Measurements from ENCODE around the gene PLB1. TPM values are rescaled to one million over a fixed set of nuclear protein-coding genes. Genes with fewer than 3 reads are reported as not detected.

The PLB1 gene
- polyA plus RNA-seq, 1 experiment: 0.38 TPM

- H3K36me3 ChIP-seq (ENCODE audit: control insufficient read depth, insufficient read depth, low read length): no peaks in the 10 kb centered on the region
- no peak for DNase-seq (ENCODE audit: low read depth)
- ChIA-PET POLR2A (no interaction called here), CTCF (no interaction called here)
- TF ChIP-seq, protein P1, sequence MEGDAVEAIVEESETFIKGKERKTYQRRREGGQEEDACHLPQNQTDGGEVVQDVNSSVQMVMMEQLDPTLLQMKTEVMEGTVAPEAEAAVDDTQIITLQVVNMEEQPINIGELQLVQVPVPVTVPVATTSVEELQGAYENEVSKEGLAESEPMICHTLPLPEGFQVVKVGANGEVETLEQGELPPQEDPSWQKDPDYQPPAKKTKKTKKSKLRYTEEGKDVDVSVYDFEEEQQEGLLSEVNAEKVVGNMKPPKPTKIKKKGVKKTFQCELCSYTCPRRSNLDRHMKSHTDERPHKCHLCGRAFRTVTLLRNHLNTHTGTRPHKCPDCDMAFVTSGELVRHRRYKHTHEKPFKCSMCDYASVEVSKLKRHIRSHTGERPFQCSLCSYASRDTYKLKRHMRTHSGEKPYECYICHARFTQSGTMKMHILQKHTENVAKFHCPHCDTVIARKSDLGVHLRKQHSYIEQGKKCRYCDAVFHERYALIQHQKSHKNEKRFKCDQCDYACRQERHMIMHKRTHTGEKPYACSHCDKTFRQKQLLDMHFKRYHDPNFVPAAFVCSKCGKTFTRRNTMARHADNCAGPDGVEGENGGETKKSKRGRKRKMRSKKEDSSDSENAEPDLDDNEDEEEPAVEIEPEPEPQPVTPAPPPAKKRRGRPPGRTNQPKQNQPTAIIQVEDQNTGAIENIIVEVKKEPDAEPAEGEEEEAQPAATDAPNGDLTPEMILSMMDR (IDR thresholded peaks at IDR 0.05; ENCODE audit: insufficient read depth, low read depth, low read length): no peak
- no peak overlapping the region for H3K4me3 ChIP-seq (ENCODE audit: low read depth, low read length)
- peaks cover 5% of the 10 kb centered on the region for H3K27me3 ChIP-seq (ENCODE audit: control insufficient read depth, insufficient read depth, low read length)
Observed at GRCh38 chr2:28510184-28510583, 14.3 kb downstream of the PLB1 start.

- CTCF ChIA-PET: no interaction called here
- DNase-seq (ENCODE audit: low read depth): no peak
- POLR2A ChIA-PET: no interaction called here
- Histone ChIP-seq H3K4me3 (ENCODE audit: low read depth, low read length) (no peak overlapping the region), H3K27me3 (ENCODE audit: control insufficient read depth, insufficient read depth, low read length) (peaks cover 16% of the 10 kb centered on the region), H3K36me3 (ENCODE audit: control insufficient read depth, insufficient read depth, low read length) (no peaks in the 10 kb centered on the region)
- TF ChIP-seq, protein P1 (IDR thresholded peaks at IDR 0.05; ENCODE audit: insufficient read depth, low read depth, low read length): no peak
Observed at GRCh38 chr2:28511871-28512606, 16.2 kb downstream of the PLB1 start.

DNA sequence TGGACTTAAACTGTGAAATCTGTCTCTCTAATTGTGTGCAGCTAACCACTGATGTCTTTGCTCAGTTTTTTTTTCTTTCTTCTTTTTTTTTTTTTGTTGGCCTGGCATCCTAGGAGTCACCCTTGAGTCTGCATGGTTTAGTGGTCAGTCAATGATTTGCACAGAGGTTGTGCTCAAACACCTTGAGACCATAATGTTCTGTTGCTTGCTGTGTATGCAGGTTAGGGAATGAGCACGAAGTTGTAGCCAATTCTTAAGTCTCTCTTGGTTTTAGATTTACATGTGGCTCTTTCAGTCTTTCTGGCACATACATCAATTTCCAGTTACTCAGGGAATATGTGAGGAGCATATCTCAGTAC is 16.7 kb downstream of the PLB1 start:
- DNase-seq (ENCODE audit: low read depth): no peak
- POLR2A ChIA-PET: no interaction called here
- TF ChIP-seq, protein P1 (IDR thresholded peaks at IDR 0.05; ENCODE audit: insufficient read depth, low read depth, low read length): no peak
- no peak overlapping the region for H3K4me3 ChIP-seq (ENCODE audit: low read depth, low read length)
- no peaks in the 10 kb centered on the region for H3K36me3 ChIP-seq (ENCODE audit: control insufficient read depth, insufficient read depth, low read length)
- peaks cover 18% of the 10 kb centered on the region for H3K27me3 ChIP-seq (ENCODE audit: control insufficient read depth, insufficient read depth, low read length)
- CTCF ChIA-PET: no interaction called here

DNA sequence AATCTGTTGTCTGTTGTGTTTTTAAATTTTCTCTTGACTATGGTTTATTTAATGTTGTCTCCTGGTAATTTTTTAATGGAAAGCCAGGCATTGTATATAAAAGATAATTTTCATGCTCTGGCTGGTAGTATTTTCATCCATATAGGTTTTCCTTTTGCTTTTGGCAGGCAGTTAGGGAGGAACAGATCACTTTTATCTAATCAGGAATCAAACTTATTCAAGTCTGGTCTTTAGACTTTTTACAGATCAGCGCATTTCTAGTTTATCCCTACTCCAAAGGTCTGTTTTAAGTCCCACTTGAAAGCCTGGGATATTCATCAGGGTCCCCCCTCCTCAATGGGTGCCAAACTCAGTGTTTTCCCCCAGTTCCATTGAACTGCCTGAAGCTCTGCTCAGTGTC is 17.2 kb downstream of the PLB1 start:
- no peak for DNase-seq (ENCODE audit: low read depth)
- CTCF ChIA-PET: no interaction called here
- H3K36me3 ChIP-seq (ENCODE audit: control insufficient read depth, insufficient read depth, low read length): no peaks in the 10 kb centered on the region
- POLR2A ChIA-PET: no interaction called here
- peaks cover 18% of the 10 kb centered on the region for H3K27me3 ChIP-seq (ENCODE audit: control insufficient read depth, insufficient read depth, low read length)
- no peak overlapping the region for H3K4me3 ChIP-seq (ENCODE audit: low read depth, low read length)
- TF ChIP-seq, protein P1 (IDR thresholded peaks at IDR 0.05; ENCODE audit: insufficient read depth, low read depth, low read length): no peak

DNA sequence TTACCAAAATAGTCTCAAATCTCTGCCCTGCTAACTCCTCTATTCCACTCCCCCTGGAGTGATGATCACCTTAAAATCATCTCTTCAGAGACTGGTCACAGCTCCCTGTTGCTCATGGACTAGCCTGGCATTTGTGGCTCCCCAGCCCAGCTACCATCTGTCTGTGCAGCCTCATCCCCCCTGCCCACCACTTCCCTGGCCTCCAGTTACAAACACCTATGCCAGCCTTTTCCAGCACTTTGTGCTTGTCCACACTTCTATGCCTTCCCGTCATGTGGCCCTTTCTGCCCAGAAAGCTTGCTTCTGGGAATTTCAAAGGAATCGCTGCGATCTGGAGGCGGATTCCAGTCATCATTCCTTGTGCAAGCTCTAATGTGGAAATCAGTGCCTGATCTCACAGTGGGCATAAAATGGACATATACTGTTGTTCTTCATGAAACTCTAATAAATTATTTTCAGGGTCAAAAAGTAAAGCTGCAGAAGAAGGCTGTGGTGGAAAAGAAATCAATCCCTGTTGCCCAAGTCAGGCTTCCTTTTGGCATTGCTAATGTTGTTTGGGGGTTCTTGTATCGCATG is 19.4 kb downstream of the PLB1 start:
- TF ChIP-seq, protein P1 (IDR thresholded peaks at IDR 0.05; ENCODE audit: insufficient read depth, low read depth, low read length): no peak
- ChIA-PET POLR2A (interaction anchor here (0.6 kb wide), 1 partner anchor 12 kb away, joined by 3 read pairs; no protein-coding TSS in a partner anchor), CTCF (no interaction called here)
- DNase-seq (ENCODE audit: low read depth): no peak
- Histone ChIP-seq H3K27me3 (ENCODE audit: control insufficient read depth, insufficient read depth, low read length) (peaks cover 27% of the 10 kb centered on the region), H3K4me3 (ENCODE audit: low read depth, low read length) (no peak overlapping the region), H3K36me3 (ENCODE audit: control insufficient read depth, insufficient read depth, low read length) (no peaks in the 10 kb centered on the region)
